Adrenal gland (tissue), 5 donors: ENCODE results near the gene OAS1.

Experiments
- POLR2A ChIP-seq, 2 donors: fragments of 450-650 bp; IDR thresholded peaks; one replicate each; pipeline ENCODE4 v1.6.1; 2017; ENCODE audit warnings: antibody characterized with exemption in 2 of 2, mild to moderate bottlenecking in 2 of 2, moderate library complexity in 1 of 2
- TF ChIP-seq, protein P1 (sequence below), 6 experiments: fragments of 450-650 bp in 4 of 6; fragments of 200-600 bp in 2 of 6; sonication (generic) in 1 of 6; IDR thresholded peaks; 1 replicate in 5 of 6; 2 replicates in 1 of 6; pipeline versions ENCODE4 v1.5.1 to v1.8.0; 2016 to 2021; ENCODE audit warnings: antibody characterized with exemption in 6 of 6, mild to moderate bottlenecking in 2 of 6, moderate library complexity in 1 of 6
- donor health status: DM: no; HTN: no; CAD: no.

DNA sequence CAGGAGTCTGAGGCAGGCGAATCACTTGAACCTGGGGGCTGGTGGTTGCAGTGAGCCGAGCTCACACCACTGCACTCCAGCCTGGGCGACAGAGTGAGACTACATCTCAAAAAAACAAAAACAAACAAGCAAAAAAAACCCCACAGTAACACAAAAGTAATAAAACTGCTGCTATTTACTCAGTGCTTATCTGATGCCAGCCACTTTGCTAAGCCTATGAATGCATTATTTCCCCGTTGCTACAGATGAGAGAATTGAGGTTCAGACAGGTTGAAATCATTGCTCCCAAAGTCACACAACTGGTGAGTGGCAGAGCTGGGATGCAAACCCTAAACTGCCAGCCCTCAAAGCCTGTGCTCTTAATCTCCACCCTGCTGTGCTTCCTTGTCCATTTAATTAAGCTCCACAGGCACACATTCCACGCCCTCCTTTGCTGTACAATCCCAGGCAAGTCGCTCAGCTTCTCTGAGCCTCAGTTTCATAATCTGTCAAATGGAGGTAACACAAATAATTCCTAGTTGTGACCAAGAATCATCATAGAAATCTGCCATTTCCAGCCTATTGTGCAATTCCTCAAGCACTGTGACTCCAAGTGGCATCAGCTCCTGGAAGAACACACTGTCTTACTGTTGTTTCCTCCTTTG, 25.8 kb downstream of the OAS1 start:
- TF ChIP-seq, protein P1, sequence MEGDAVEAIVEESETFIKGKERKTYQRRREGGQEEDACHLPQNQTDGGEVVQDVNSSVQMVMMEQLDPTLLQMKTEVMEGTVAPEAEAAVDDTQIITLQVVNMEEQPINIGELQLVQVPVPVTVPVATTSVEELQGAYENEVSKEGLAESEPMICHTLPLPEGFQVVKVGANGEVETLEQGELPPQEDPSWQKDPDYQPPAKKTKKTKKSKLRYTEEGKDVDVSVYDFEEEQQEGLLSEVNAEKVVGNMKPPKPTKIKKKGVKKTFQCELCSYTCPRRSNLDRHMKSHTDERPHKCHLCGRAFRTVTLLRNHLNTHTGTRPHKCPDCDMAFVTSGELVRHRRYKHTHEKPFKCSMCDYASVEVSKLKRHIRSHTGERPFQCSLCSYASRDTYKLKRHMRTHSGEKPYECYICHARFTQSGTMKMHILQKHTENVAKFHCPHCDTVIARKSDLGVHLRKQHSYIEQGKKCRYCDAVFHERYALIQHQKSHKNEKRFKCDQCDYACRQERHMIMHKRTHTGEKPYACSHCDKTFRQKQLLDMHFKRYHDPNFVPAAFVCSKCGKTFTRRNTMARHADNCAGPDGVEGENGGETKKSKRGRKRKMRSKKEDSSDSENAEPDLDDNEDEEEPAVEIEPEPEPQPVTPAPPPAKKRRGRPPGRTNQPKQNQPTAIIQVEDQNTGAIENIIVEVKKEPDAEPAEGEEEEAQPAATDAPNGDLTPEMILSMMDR (IDR thresholded peaks at IDR 0.05): no peak
- TF ChIP-seq POLR2A (IDR thresholded peaks at IDR 0.05): no peak
